Measurements from ENCODE around the gene OR2V2. TPM values are rescaled to one million over a fixed set of nuclear protein-coding genes. Genes with fewer than 3 reads are reported as not detected.

OR2V2 gene
- total RNA-seq, 1 donor from 2014 or later = not detected

GRCh38 chr5:181194489-181195248, 47.3 kb downstream of the OR2V2 start:
- intact Hi-C loops (cut with DNase I) = no loop called here
- Histone ChIP-seq H3K36me3 (no peaks in the 10 kb centered on the region), H3K27me3 (no peaks in the 10 kb centered on the region), H3K9me3 (no peaks in the 10 kb centered on the region), H3K4me1 (peaks cover 4% of the 10 kb centered on the region), H3K4me3 (no peak overlapping the region), H3K27ac (no peak overlapping the region)
- ATAC-seq = no peak
- no peak for DNase-seq
- TF ChIP-seq CTCF (IDR thresholded peaks at IDR 0.05) = no peak

- intact Hi-C loops (cut with DNase I) = no loop called here
- Histone ChIP-seq H3K27me3 (no peaks in the 10 kb centered on the region), H3K4me3 (no peak overlapping the region), H3K4me1 (peaks cover 4% of the 10 kb centered on the region), H3K36me3 (no peaks in the 10 kb centered on the region), H3K27ac (no peak overlapping the region), H3K9me3 (no peaks in the 10 kb centered on the region)
- DNase-seq = no peak
- TF ChIP-seq CTCF (IDR thresholded peaks at IDR 0.05) = no peak
- ATAC-seq = no peak
Measured at GRCh38 chr5:181195249-181195761, 47.9 kb downstream of the OR2V2 start.

- H3K27ac ChIP-seq = no peak overlapping the region
- no peak for DNase-seq
- intact Hi-C loops (cut with DNase I) = no loop called here
Measured at GRCh38 chr5:181197326-181197951, 50.1 kb downstream of the OR2V2 start.

GRCh38 chr5:181198106-181198685, 50.8 kb downstream of the OR2V2 start:
- H3K27ac ChIP-seq = no peak overlapping the region
- DNase-seq = no peak
- no peak overlapping the region for H3K4me3 ChIP-seq
- H3K4me1 ChIP-seq = peaks cover 5% of the 10 kb centered on the region
- H3K9me3 ChIP-seq = no peaks in the 10 kb centered on the region
- no peak for ATAC-seq
- no peaks in the 10 kb centered on the region for H3K27me3 ChIP-seq
- H3K36me3 ChIP-seq = no peaks in the 10 kb centered on the region
- TF ChIP-seq CTCF (IDR thresholded peaks at IDR 0.05) = no peak
- intact Hi-C loops (cut with DNase I) = no loop called here

More at GRCh38 chr5:181197326-181197951, 50.1 kb downstream of the OR2V2 start:
- peaks cover 2% of the 10 kb centered on the region for H3K4me1 ChIP-seq
- ATAC-seq = no peak
- H3K27me3 ChIP-seq = no peaks in the 10 kb centered on the region
- H3K9me3 ChIP-seq = no peaks in the 10 kb centered on the region
- H3K4me3 ChIP-seq = no peak overlapping the region
- no peak for TF ChIP-seq CTCF (IDR thresholded peaks at IDR 0.05)
- no peaks in the 10 kb centered on the region for H3K36me3 ChIP-seq

- H3K9me3 ChIP-seq = no peaks in the 10 kb centered on the region
- ATAC-seq (no peak), DNase-seq (no peak)
- TF ChIP-seq CTCF (IDR thresholded peaks at IDR 0.05) = no peak
- H3K4me1 ChIP-seq = peaks cover 13% of the 10 kb centered on the region
- H3K27ac ChIP-seq = no peak overlapping the region
- no peaks in the 10 kb centered on the region for H3K36me3 ChIP-seq
- no peak overlapping the region for H3K4me3 ChIP-seq
- no peaks in the 10 kb centered on the region for H3K27me3 ChIP-seq
- intact Hi-C loops (cut with DNase I) = no loop called here
Measured at GRCh38 chr5:181198905-181199519, 51.6 kb downstream of the OR2V2 start.
